Esophagus squamous epithelium (tissue), 5 donors: ENCODE data around the gene CXCL3. TPM values are rescaled to one million over a fixed set of nuclear protein-coding genes. Genes with fewer than 3 reads are reported as not detected.

ENCODE experiments used
- DNase-seq: peaks from one replicate; lab custom pipeline; 2025; lab: John Stamatoyannopoulos, UW
- H3K27ac ChIP-seq, 4 donors: fragments of 200-600 bp; sonication (generic); one replicate each; pipeline ENCODE4 v1.5.1; 2016 to 2019; ENCODE audit warnings: mild to moderate bottlenecking in 1 of 4
- H3K27me3 ChIP-seq, 4 donors: fragments of 200-600 bp; sonication (generic); 1 replicate in 3 of 4; 2 replicates in 1 of 4; pipeline versions ENCODE4 v1.5.1 to v1.6.0; 2017 to 2021; ENCODE audit warnings: antibody characterized with exemption in 1 of 4
- H3K36me3 ChIP-seq, 3 donors: fragments of 200-600 bp; sonication (generic); one replicate each; pipeline ENCODE4 v1.5.1; 2016 to 2019
- H3K4me1 ChIP-seq, 3 donors: fragments of 200-600 bp; sonication (generic); one replicate each; pipeline ENCODE4 v1.5.1; 2017 to 2019
- H3K4me3 ChIP-seq, 4 donors: fragments of 200-600 bp; sonication (generic); 1 replicate in 3 of 4; 2 replicates in 1 of 4; pipeline ENCODE4 v1.5.1; 2016 to 2019; ENCODE audit warnings: mild to moderate bottlenecking in 2 of 4, moderate library complexity in 1 of 4
- H3K9me3 ChIP-seq, 3 donors: fragments of 200-600 bp; sonication (generic); one replicate each; pipeline ENCODE4 v1.5.1; 2016 to 2019
- CTCF ChIP-seq, 6 experiments: fragments of 450-650 bp in 4 of 6; fragments of 200-600 bp in 2 of 6; sonication (generic) in 2 of 6; IDR thresholded peaks; one replicate each; pipeline ENCODE4 v1.5.1; 2016 to 2019; ENCODE audit warnings: antibody characterized with exemption in 6 of 6, mild to moderate bottlenecking in 4 of 6, moderate library complexity in 4 of 6
- POLR2A ChIP-seq, 4 donors: fragments of 450-650 bp; IDR thresholded peaks; one replicate each; pipeline ENCODE4 v1.6.1; 2017; ENCODE audit warnings: antibody characterized with exemption in 4 of 4, mild to moderate bottlenecking in 4 of 4, moderate library complexity in 3 of 4
- WGBS, 2 donors: methylation state at CpG; one replicate each; pipeline ENCODE4 v1.1.5; 2018; 5-methylcytosine and 5-hydroxymethylcytosine counted together
- intact Hi-C: fragments of 100-400 bp; cut with DNase I; formaldehyde crosslinking; loops from one replicate; pipeline ENCODE4 v1.15.0; 2022
- total RNA-seq, 4 donors: library from RNA; depleted of rRNA; stranded (reverse); fragments of >200 nt; gene quantifications; one replicate each; pipeline ENCODE4 v1.1.0, GENCODE V29; 2016
- donor health status: DM: yes; HTN: yes; CAD: no.

Gene CXCL3
- total RNA-seq, 4 donors from 2014 or later: 3.2 TPM; not detected in 3

- Histone ChIP-seq H3K9me3 (no peaks in the 10 kb centered on the region), H3K27me3 (no peaks in the 10 kb centered on the region), H3K36me3 (no peaks in the 10 kb centered on the region), H3K4me3 (no peak overlapping the region), H3K4me1 (no peaks in the 10 kb centered on the region), H3K27ac (no peak overlapping the region)
- no peak for TF ChIP-seq CTCF (IDR thresholded peaks at IDR 0.05)
- TF ChIP-seq POLR2A (IDR thresholded peaks at IDR 0.05): no peak
- 61 to 76% methylated on average over 3 of the region's 3 CpGs for WGBS, 2 donors
- intact Hi-C loops: no loop called here
- no peak for DNase-seq
These were observed 19.7 kb downstream of the CXCL3 start for GRCh38 chr4:74018771-74019170.

GRCh38 chr4:74018116-74018515 is 20.4 kb downstream of the CXCL3 start:
- intact Hi-C loops: no loop called here
- no peaks in the 10 kb centered on the region for H3K4me1 ChIP-seq
- no peak overlapping the region for H3K4me3 ChIP-seq
- TF ChIP-seq CTCF (IDR thresholded peaks at IDR 0.05): no peak
- TF ChIP-seq POLR2A (IDR thresholded peaks at IDR 0.05): no peak
- no peak overlapping the region for H3K27ac ChIP-seq
- no peaks in the 10 kb centered on the region for H3K36me3 ChIP-seq
- DNase-seq: no peak
- H3K9me3 ChIP-seq: no peaks in the 10 kb centered on the region
- no peaks in the 10 kb centered on the region for H3K27me3 ChIP-seq

- Histone ChIP-seq H3K9me3 (no peaks in the 10 kb centered on the region), H3K36me3 (no peaks in the 10 kb centered on the region), H3K4me3 (no peak overlapping the region), H3K4me1 (no peaks in the 10 kb centered on the region), H3K27me3 (no peaks in the 10 kb centered on the region), H3K27ac (no peak overlapping the region)
- DNase-seq: no peak
- 17 to 18% methylated on average over 1 of the region's 1 CpG for WGBS, 2 donors
- intact Hi-C loops: no loop called here
- TF ChIP-seq POLR2A (IDR thresholded peaks at IDR 0.05): no peak
- TF ChIP-seq CTCF (IDR thresholded peaks at IDR 0.05): no peak
These were observed 22.4 kb downstream of the CXCL3 start for GRCh38 chr4:74016068-74016467.

DNA sequence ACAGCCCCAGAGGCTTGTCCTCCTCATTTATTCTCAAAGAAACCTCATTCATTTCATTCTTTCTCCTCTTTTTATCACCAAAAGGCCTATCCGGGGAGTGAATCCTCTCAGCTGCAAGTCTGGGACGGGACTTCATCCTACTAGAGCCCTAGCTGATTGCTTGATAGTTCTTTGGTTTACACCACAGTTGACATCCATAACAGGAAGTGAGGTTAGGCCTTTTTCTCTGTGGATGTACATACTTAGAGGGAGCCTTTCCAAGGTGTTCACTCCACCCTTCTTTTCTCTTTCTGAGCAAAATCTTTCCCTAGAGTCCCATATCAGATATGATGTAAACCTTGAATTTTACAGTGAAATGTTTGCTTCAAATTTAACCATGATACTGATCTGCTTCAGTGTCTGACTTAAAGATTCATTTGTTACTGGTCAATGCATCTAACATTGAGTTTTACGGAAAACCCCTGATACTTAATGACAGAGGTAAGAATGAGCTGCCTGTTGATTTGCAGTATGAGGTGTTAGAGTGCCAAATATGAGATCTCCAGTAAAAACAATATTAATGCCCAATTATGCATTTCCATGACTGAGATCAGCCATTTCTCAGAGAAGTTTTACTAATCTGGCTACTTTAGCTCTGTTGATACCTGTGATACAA is 23.2 kb downstream of the CXCL3 start:
- no peak for DNase-seq
- Histone ChIP-seq H3K9me3 (no peaks in the 10 kb centered on the region), H3K36me3 (no peaks in the 10 kb centered on the region), H3K4me1 (no peaks in the 10 kb centered on the region), H3K27me3 (no peaks in the 10 kb centered on the region), H3K4me3 (no peak overlapping the region), H3K27ac (no peak overlapping the region)
- no peak for TF ChIP-seq CTCF (IDR thresholded peaks at IDR 0.05)
- no peak for TF ChIP-seq POLR2A (IDR thresholded peaks at IDR 0.05)
- 87 to 95% methylated on average over 3 of the region's 3 CpGs for WGBS, 2 donors
- intact Hi-C loops: no loop called here

GRCh38 chr4:74014332-74014731 is 24.2 kb downstream of the CXCL3 start:
- Histone ChIP-seq H3K4me3 (no peak overlapping the region), H3K27ac (no peak overlapping the region), H3K36me3 (no peaks in the 10 kb centered on the region), H3K27me3 (no peaks in the 10 kb centered on the region), H3K9me3 (no peaks in the 10 kb centered on the region), H3K4me1 (no peaks in the 10 kb centered on the region)
- DNase-seq: no peak
- WGBS, 2 donors: 6 to 9% methylated on average over 1 of the region's 1 CpG
- no peak for TF ChIP-seq POLR2A (IDR thresholded peaks at IDR 0.05)
- no peak for TF ChIP-seq CTCF (IDR thresholded peaks at IDR 0.05)
- intact Hi-C loops: no loop called here
